ENCODE measurements around the gene G6PC3. TPM values are rescaled to one million over a fixed set of nuclear protein-coding genes. Genes with fewer than 3 reads are reported as not detected.
"Not testable (repeated sequence)": the region's sequence is repeated elsewhere in the genome, so short reads cannot be mapped to it uniquely, and the experiment has no call there.

Gene G6PC3
- polyA plus RNA-seq, 1 donor, result 39.3 TPM

GRCh38 chr17:44084131-44084538 is 13.6 kb downstream of the G6PC3 start:
- no peak for DNase-seq

GRCh38 chr17:44084921-44085320 is 14.4 kb downstream of the G6PC3 start:
- no peak for DNase-seq

- no peak for DNase-seq
Observed at GRCh38 chr17:44085908-44086307, 15.4 kb downstream of the G6PC3 start.

GRCh38 chr17:44086364-44087311 is 16.1 kb downstream of the G6PC3 start:
- no peak for DNase-seq

GRCh38 chr17:44087319-44087718 is 16.8 kb downstream of the G6PC3 start:
- DNase-seq, result no peak

GRCh38 chr17:44088254-44088653 is 17.7 kb downstream of the G6PC3 start:
- no peak for DNase-seq

- no peak for DNase-seq
Observed at GRCh38 chr17:44091200-44091997, 20.9 kb downstream of the G6PC3 start.

- no peak for DNase-seq
Observed at GRCh38 chr17:44092051-44092450, 21.5 kb downstream of the G6PC3 start.

- DNase-seq, result no peak
Observed at GRCh38 chr17:44093231-44093900, 22.8 kb downstream of the G6PC3 start.

- DNase-seq, result no peak
Observed at GRCh38 chr17:44094701-44095387, 24.3 kb downstream of the G6PC3 start.

- no peak for DNase-seq
Observed at GRCh38 chr17:44095388-44095646, 24.8 kb downstream of the G6PC3 start.

GRCh38 chr17:44095647-44096496 is 25.3 kb downstream of the G6PC3 start:
- DNase-seq, result peak; percentile 89

GRCh38 chr17:44097110-44097958 is 26.8 kb downstream of the G6PC3 start:
- DNase-seq, result no peak

- not testable (repeated sequence) for DNase-seq
Observed at GRCh38 chr17:44101858-44102257, 31.3 kb downstream of the G6PC3 start.

GRCh38 chr17:44102849-44103622 is 32.5 kb downstream of the G6PC3 start:
- no peak for DNase-seq

GRCh38 chr17:44105483-44105882 is 34.9 kb downstream of the G6PC3 start:
- no peak for DNase-seq

- no peak for DNase-seq
Observed at GRCh38 chr17:44105941-44106340, 35.4 kb downstream of the G6PC3 start.

GRCh38 chr17:44106801-44107200 is 36.3 kb downstream of the G6PC3 start:
- no peak for DNase-seq

GRCh38 chr17:44108440-44109311 is 38.1 kb downstream of the G6PC3 start:
- no peak for DNase-seq
